HG02938 (cell line): Measurements from ENCODE around the gene ATP6V0A4.
"Not testable (repeated sequence)": the region's sequence is repeated elsewhere in the genome, so short reads cannot be mapped to it uniquely, and the experiment has no call there.

ENCODE experiments used
- ATAC-seq: cut with Tn5 transposase; IDR thresholded peaks from one replicate; pipeline ENCODE4 v1.9.1; 2021; ENCODE audit warnings: mild to moderate bottlenecking, moderate library complexity; ENCODE audit not compliant: unreplicated experiment

ATP6V0A4 gene

DNA sequence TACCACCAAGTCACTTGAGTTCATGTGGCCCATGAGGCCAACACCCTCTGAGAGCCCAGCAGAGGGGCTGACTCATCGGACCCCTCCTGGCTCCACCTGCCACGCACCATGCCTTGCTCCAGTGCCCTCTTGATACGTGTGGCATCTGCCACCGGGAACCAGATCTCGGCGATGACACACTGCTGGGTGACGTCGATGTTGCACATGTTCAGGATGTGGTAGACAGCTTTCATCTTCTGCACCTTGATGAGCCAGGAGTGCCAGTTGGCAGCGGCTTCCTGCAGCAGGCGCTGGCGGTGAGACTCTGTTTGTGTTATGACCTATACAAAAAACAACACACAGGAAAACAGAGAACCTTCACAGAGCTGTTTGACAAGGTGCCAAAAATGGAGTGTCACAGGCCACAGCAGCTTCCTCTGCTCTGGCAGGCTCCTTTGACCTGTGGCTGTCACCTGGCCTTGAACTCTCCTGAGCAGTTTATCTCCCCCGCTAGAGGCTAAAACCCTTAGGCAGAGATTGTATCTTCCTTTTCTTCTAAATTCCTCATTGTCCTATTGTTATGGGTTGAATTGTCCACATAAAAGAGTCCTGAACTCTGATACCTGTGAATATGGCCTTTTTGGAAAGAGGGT is 45.4 kb downstream of the ATP6V0A4 start:
- peak; percentile 75 for ATAC-seq

DNA sequence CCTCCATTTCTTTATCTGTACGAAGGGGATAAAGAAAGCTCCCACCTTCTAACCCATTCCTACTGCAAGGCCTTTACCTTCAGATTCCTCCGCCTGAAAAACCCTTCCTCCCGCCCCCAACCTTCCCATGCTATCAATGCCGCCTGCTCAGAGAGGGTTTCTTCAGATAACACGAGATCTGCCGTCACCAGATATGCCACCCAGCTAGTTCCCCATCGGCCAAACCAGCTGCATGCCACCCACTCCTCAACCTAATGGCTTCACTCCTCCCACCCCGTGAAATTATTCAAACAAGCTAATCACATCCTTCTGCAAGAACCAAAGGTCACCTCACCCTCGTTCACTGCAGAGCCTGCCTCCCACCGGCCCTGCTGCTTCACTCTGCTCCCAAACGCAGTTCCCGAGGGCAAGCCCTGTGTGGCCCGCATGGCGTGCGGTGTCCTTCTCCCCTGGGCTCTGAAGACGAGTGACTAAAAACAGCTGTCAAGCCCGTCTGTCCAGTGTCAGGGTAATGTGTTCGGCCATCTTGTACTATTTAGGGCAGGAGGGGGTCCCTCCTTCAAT is 47.0 kb downstream of the ATP6V0A4 start:
- no peak for ATAC-seq

DNA sequence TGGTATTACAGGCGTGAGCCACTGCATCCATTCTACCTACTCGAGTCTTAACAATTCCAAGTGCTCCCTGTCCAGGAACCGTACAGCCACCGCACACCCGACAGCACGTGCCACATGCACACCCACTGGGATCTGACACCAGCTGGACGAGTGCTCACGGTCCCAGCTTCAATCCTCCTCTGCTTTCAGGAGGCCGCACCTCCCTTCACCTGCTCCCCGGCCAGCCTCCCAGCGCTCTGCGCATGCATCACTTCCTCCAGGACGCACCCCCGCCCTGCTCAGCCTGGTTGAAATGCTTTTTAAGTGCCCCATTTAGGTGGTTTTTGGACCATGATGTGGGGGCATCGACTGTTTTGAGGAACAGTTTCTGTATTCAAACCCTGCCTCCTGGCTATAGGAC is 47.5 kb downstream of the ATP6V0A4 start:
- no peak for ATAC-seq

DNA sequence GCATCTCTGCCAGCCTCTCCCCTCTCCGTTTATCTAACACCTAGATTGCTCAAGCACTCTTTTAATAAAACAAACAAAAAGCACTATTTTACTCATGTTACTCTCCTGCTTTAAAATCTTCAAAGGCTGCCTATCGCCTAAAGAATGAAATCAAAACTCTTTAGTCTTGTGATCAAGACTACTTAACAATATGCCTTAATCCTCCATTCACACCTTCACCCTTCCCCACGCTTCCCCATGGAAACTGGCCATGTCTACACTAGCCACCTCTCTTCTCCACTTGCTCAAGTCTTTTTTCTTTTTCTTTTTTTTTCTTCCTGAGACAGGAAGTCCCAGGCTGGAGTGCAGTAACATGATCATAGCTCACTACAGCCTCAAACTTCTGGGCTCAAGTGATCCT is 48.0 kb downstream of the ATP6V0A4 start:
- ATAC-seq = no peak

DNA sequence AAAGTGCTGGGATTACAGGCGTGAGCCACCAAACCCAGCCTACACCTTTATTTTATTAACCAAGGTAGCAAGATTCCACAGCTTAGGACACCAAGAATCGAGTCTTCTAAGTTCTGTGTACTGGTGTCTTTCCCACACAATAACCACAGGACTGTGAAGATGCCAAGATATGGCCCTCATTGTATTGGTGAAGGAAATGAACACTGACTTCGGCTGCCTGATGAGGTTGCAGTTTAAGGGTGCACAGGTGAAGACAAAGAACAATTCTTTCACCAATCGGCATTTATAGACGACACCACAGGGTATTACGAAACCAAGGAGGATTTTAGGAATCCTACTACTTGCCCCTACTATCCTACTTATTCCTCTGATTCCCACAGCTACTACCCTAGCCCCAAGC is 49.3 kb downstream of the ATP6V0A4 start:
- no peak for ATAC-seq

DNA sequence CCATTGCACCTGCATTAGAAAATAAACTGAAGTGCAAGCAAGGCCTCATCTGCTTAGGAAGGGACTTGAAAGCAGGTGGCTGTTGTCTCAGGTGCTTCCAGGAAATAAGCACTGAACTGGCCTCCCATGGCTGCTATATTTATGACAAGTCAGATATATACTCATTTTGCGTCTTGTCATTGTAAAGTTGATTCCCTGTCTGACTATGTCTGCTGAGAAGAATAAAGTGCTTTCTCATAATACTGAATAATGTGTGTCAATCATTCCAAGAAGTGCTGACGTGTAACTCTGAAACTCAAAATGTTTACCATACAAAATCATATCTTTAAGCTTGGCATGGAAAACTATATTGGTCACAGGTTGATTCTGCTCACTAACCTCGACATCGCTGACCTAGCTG is 51.9 kb downstream of the ATP6V0A4 start:
- ATAC-seq = no peak

DNA sequence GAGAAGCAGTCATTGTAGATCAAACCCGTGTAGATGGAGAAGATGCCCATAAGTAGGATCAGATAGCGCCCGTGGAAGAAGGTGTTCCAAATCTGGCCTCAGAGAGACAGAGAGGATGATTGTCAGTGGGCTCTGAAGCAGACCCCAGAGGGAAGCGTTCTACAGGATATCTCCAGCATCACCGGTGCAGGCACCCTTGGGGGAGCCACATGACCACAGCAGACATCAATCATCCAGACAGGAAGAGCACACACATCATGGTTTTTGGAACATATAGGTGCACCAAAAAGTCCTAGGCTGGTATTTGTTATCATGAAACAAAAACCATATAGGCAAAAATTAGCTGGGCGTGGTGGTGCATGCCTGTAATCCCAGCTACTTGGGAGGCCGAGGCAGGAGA is 52.8 kb downstream of the ATP6V0A4 start:
- ATAC-seq = no peak

DNA sequence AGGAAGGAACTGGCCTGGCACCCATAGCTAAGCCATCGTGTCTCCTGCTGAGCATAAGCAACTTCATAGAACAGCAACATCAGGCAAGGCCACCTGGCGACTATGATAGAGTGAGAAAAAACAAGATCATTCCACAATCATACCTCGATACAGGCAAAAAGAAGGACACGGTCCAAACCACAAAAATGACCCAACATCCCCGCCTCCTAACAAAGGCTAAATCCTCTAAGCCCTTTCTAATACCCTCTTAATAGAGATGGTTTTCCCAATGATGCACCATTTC is 56.6 kb downstream of the ATP6V0A4 start:
- ATAC-seq = no peak

DNA sequence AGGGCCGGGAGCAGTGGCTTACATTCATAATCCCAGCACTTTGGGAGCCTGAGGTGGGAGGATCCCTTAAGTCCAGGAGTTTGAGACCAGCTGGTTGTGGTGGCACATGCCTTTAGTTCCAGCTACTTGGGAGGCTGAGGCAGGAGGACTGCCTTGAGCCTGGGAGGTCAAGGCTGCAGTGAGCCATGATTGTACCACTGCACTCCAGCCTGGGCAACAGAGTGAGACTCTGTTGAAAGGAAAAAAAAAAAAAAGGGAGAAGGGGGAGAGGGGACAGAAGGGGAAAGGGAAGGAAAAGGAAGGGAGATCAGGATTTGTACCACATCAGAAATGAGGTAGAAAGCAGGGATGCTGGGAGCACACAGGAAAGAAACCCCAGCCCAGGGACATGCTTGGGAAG is 58.1 kb downstream of the ATP6V0A4 start:
- no peak for ATAC-seq

DNA sequence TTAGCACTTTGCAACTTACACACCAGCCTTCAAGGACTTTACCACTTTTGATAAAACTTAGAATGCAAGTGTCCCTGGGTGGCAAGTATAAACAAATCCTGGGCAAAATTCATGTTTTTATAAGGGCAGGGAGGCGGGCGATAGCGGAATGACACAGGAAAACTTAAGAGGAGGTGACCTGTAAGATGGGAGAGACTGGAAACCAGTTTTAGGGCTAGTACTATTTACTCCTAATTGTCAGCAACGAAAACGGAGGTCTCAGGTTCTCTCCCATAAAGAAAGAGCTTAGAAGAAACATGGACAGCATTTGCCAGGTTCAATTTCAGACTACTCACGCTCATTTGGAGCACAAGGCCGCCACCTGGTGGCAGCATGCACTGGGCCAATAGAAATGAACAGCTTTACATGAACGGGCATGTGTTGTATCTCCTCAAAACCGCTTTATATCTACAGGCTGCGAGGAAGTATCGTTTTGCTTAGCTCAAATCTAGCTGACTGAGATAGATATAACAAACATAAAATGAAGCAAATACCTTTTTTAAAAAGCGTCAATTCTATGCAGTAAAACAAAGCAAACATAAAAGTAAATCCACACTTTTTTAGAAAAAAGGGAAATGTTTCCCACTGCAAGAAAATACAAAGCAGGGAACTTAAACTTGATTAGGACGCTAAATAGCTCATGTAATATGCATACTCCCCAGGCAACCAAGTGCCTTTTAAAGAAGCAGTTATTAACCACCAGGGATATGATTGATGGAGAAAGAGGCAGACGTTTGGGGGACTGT is 59.3 kb downstream of the ATP6V0A4 start:
- peak; percentile 76 for ATAC-seq

DNA sequence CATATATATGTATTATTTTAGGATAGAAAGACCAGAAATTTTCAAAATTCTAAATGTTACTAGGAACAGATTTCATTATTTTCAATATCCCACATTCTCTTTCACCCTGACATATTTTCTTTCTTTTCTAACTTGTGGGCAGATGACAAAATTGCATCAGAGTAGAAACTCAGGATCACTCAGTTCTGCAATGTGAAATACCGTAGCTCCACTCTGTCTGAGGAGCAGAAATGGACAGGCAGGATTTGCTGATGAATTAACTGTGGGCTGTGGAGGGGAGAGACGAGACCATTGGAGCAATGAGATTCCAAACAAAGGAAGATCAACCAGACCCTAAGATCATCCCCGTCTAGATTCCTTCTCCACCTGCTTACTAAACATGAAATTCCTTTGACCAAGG is 59.9 kb downstream of the ATP6V0A4 start:
- ATAC-seq = no peak

DNA sequence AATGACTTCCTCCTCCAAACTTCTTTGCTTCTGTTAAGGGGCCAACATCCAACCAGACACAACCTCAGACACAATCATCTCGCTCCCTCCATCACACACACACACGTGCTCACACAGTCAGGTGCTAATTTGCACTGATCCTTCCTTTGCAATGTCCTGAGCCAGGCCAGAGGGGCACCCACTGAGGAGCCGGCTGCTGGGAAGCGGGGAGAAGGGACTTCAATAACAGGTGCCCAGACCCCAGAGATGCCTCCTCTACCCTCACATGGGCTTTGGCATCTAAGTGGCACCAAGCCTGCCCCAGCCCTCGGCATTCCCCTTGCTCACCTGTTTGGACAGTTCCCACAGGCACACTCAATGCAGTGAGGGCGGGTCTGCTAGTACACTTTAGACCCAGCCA is 62.6 kb downstream of the ATP6V0A4 start:
- ATAC-seq = no peak

DNA sequence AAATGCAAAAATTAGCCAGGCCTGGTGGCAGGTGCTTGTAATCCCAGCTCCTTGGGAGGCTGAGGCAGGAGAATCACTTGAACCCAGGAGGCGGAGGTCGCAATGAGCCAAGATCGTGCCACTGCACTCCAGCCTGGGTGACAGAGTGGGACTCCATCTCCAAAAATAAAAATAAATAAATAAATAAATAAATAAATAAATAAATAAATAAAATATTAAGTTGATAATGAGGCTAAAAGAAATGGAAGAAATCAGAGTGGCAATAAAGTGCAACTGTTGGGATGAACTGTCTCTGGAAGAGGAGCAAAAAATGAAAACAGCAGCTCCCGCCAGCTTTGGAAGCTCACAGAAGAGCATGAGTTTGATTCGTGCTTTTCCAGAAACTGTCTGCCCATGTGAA is 66.3 kb downstream of the ATP6V0A4 start:
- not testable (repeated sequence) for ATAC-seq

DNA sequence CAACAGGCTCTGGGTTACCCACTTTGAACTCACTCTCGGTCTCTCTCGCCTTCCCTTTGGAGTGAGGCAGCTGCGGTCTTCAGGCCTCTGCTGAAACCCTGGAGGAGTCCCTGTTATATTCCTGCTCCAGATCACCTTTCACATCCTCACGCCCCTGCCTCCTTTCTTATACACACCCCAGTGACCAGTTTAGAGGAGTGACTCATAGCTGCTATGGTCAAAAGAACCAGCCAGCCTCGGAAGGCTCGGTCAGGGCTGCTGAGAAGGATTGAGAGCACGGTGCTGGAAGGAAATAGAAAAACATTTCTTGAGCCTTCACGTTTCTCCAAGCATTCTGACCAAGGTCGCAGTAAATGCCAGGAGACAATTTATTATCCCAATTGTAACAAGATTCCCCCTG is 68.6 kb downstream of the ATP6V0A4 start:
- ATAC-seq = no peak

DNA sequence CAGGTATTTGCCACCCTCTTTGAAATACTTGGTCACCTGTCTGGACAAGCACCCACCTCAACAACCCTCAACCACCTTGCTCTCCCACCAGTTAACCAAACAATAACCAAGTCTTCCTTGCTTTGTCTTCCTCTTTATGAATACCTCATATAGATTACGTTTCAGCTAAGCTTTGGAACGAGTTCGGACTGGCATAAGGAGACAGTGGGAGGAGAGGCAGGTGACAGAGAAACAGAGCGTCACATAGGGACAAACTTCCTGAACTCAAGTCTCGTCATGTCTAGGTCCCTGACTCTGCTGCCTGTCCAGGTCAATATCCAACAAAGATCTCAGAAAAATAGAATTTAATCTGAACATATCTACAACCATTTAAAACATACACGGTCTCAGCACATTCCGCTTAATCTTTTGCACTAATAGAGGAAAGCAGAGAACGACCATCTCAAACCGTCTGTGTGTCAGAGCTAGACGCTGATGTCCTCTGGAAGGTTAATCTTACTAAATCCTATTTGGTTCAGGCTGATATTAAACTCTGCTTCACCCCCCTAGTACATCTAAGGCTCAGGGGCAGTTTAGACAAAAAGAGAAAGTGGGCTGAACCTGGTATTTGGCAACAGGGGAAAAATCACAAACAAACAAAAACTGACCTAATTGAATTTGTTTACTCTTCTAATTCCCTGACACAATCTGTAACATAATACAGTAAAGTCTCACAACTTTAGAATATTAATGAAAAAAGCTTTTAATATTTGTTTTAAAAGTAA is 70.5 kb downstream of the ATP6V0A4 start:
- no peak for ATAC-seq

DNA sequence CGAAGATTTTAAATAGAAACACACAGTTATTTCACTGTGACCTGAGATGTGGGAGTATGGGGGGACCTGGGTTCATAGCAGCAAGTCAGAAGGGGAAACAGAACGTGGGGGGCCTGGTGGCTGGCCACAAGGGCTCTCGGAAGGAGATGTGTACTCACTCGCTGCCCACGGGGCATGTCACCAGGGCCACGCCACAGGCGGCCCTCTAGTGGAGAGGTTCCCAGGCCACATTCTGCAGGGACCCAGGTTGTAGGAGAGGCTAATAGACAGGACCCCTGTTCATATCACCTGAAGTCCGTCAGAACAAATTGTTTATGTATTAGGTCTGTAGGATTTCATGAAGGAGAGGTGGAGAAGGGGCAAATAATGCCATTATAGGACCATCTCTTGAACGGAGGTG is 71.7 kb downstream of the ATP6V0A4 start:
- no peak for ATAC-seq

DNA sequence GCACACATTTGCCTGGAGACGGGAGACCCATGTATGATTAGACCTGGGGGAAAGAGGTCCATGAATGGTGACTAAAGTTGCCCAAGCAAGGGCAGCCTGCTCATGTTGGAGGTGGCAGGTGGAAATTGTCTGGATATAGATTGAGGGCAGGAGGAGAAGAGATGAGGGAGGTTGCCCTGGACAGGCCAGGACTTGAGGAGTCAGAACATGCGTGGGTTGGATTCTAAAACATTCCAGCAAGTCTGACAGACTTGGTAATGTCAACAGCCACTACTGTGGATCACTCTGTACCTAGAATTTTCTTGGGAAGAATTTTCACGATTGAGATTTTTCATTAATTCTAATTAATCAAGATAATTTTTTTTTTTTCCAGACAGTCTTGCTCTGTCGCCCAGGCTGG is 77.7 kb downstream of the ATP6V0A4 start:
- ATAC-seq = no peak

DNA sequence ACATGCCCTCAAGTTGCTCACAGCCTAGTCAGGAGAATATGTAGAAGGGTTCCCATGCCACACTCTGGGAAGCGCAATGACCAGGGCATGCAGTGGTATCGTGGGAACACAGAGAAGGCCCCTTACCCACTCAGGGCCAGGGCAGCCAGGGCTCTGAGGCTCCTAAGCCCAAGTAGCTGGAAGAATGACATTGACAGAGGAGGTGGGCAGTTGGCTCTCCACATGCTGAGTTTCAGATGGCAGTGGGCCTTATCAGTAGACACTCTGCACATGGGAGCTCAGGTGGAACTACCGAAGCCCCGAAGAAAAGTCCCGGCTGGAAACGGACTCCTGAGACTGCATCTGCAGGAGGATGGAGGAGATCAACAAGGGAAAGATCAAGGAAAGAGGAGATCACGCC is 81.1 kb downstream of the ATP6V0A4 start:
- ATAC-seq = no peak

DNA sequence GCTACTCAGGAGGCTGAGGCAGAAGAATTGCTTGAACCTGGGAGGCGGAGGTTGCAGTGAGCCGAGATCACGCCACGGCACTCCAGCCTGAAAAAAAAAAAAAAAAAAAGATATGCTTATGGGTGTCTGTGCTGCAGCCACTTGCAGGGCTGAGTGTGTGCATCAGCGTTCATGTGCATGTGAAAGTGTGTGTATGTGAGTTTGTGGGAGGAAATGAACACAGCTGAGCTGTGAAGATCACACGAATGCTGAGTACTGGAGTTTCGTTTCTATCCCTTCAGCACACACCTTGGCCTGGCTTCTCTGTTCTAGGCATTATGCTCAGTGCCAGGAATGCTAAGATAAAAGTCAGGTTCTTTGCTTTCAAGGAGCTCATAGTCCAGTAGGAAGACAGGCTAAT is 84.8 kb downstream of the ATP6V0A4 start:
- no peak for ATAC-seq

DNA sequence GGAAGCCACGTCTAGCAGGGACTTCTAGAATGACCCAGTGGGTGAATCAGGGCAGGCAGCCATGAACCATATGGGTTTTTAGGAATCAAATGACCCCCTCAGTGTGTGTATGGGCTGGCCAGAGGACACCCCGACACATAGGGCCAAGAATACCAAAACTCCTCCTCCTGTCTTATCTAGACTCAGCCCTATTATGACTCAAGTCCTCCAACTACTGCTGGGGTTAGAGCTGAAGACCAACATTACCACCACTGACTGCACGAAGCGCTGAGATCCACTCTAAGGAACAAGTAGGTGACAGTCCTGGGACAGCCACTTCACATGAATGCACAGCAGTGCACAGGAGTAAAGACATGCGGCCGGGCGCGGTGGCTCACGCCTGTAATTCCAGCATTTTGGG is 85.3 kb downstream of the ATP6V0A4 start:
- ATAC-seq = no peak

DNA sequence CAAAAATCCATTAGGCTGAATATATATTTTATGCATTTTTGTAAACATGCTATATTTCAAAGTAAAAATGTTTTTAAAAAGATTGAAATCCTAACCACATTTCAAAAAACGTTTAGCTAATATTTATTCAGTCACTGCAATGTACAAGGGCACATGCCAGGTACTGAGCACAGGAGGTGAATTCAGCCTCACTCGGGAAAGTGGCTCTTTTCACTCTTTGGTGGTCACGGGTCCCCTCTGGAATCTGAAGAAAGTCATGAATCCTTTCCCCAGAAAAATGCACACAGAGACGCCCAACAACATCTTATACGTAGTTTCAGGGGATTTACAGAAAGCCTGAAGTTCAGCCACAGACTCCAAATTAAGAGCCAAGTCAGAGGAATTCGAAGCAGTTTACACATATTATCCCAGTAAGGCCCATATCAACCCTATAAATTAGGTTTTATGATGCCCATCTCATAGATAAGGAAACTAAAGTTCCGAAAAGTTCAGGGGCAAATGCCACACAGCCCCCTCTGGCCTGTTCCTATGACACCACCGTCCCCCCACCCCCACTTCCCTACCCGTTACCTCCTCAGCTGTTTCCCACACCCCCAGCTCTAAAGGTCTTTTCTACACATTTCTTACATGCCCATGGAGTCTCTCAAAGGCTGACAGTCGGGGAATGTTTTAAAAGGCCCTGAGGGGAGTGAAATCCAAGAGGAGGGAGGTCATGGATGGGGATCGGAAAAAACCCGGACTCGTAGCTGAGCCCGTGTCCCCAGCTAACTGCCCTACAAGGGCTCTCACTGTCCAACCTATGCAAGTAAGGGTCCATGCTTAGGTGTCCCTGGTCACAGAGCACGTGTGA is 87.2 kb downstream of the ATP6V0A4 start:
- no peak for ATAC-seq
